ENCODE measurements around the gene PHOX2A.

DNA sequence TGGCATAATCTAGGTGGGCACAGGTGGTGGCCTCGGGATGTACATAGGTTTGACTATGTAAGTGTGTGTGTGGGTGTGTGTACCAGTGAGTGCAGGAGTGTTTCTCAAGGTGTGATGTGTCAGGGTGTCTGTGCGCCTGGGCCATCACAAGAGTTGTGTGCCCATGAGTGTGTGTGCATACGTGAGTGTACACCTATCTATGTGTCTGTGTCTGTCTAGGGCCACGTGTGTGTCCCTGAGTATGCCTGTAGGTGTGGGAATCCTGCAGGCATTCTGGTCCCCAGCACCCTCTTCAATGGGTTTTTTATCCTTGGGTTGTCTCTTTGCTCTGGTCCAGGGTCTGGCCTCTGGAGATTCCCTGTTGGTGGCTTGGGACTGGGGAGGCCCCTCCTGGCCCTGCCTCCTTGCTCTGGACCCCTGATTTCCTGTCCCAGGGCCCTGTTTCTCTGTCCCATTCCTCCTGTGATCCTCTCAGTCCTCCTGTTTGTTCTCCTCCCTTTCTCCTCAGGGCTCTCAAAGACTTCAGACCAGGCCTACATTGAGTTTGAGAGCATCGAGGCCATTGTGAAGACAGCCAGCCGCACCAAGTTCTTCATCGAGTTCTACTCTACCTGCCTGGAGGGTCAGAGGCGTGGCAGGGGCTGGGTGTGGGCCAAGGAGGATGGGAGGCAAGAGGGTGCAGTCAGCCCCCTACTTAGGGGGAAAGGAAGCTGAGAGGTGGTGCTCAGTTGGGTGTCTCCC is 10.0 kb downstream of the PHOX2A start:
- no peak for TF ChIP-seq POLR2A (IDR thresholded peaks at IDR 0.05)
- TF ChIP-seq, protein P1, sequence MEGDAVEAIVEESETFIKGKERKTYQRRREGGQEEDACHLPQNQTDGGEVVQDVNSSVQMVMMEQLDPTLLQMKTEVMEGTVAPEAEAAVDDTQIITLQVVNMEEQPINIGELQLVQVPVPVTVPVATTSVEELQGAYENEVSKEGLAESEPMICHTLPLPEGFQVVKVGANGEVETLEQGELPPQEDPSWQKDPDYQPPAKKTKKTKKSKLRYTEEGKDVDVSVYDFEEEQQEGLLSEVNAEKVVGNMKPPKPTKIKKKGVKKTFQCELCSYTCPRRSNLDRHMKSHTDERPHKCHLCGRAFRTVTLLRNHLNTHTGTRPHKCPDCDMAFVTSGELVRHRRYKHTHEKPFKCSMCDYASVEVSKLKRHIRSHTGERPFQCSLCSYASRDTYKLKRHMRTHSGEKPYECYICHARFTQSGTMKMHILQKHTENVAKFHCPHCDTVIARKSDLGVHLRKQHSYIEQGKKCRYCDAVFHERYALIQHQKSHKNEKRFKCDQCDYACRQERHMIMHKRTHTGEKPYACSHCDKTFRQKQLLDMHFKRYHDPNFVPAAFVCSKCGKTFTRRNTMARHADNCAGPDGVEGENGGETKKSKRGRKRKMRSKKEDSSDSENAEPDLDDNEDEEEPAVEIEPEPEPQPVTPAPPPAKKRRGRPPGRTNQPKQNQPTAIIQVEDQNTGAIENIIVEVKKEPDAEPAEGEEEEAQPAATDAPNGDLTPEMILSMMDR (IDR thresholded peaks at IDR 0.05), result no peak

Data from Peyer's patch (tissue), 4 donors.